Umbilical cord (tissue), 2 donors: Measurements from ENCODE around the gene ELFN2. TPM values are rescaled to one million over a fixed set of nuclear protein-coding genes. Genes with fewer than 3 reads are reported as not detected.

Experiments
- DNase-seq: peaks from one replicate; pipeline ENCODE4 v3.0.0-alpha.2; 2015; ENCODE audit warnings: low spot score
- total RNA-seq: library from RNA; depleted of rRNA; stranded (reverse); fragments of >200 nt; gene quantifications from one replicate; pipeline ENCODE4 v1.2.3, GENCODE V29; 2014; ENCODE audit warnings: low replicate concordance; ENCODE audit not compliant: insufficient read depth

Gene ELFN2
- total RNA-seq, 1 donor from 2014 or later: 0.24 TPM

DNA sequence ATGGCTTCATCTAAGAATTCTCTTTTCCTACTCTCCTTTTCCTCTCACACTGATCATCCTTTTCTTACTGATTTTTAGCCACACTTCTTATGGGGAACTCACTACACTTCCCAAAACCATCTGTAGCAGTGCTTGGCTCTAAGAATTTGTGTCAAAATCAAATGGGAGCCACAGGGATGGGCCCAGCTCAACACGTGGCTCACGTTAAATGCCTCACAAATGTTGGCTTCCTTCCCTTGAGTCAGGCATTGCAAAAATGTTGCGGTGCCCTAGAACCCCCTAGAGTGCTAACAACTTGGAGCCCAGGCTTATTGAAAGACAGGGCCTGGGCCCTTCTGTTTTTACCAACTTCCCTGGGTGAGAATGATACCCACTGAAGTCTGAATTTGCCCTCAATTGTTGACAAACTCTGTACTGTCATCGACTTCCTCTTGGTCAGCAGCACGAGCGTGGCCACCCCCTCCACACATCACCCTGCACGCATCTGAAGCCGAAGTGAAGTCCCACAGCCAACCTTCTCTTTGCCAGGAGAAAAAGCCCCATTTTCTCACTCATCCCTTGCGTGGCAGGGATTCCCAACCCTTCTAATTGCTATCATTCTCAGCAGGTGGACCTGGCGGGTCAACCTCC lies 69.7 kb downstream of the ELFN2 start:
- no peak for DNase-seq

DNA sequence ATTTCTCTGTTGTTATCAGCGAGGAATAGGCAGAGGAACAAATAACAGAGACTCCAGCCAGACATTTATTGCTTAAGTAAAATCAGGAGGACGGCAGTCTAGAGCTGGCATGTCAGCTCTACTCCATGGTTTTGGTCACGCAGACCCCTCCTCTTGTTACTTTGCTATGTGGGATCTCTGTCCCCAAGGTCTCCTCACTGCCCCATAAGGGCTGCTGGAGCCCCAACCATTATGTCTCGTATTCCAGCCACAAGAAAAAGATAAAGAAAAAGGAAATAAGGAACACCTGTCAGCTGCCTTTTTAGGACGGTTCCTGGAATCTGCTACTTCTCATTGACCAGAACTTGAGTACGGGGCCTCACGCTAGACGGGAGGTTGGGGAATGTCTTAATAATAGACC lies 70.4 kb downstream of the ELFN2 start:
- no peak for DNase-seq

DNA sequence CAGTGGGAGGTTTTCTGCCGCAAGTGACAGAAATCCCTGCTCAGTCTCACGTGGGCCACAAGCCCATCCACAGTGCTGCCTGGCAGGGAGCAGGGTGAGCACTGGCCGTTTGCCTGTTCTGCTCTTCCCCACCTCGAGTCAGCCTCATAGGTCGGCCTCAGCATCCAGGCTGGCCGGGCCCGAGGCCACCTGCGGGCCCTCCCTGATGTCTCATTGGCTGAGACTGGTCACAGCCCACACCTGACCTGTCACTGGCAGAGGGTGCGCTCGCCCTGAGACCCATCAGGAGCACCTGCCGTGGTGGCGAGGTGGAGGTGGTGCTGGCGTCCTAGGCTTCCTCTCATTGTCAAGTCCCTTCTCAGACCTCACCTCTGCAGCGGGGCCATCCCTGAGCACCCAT lies 72.1 kb downstream of the ELFN2 start:
- no peak for DNase-seq

DNA sequence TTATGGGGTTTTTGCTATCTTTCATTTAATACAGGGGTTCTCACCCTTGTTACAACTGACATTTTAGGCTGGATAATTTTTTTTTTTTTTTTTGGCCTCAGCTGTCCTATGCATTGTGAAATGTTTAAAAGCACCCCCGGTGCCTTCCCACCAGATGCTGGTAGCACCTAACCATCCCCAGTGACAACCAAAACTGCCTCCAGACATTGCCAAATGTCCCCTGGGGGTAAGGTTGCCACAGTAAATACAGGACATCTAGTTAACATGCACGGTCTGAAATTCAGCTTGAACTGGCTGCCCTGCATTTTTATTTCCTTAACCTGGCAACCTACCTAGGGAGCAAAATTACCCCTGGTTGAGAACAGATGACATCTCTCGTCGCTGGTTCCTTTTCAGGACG lies 72.6 kb downstream of the ELFN2 start:
- no peak for DNase-seq

DNA sequence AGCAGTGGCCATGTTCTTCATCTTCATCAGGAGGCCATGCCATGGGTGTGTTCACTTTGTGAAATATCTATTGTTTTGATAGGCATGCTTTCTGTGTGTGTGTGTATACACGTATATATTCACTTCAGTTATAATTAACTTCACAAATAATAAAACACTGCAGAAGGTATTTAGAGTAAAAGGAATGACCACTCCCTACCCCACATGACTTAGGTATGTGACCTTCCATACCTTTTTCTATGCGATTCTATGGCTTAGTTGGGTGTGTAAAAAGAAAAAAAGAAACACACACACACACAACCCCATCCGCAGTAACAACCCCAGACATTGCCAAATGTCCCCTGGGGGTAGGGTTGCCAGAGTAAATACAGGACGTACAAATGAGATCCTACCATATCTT lies 73.0 kb downstream of the ELFN2 start:
- DNase-seq: no peak

DNA sequence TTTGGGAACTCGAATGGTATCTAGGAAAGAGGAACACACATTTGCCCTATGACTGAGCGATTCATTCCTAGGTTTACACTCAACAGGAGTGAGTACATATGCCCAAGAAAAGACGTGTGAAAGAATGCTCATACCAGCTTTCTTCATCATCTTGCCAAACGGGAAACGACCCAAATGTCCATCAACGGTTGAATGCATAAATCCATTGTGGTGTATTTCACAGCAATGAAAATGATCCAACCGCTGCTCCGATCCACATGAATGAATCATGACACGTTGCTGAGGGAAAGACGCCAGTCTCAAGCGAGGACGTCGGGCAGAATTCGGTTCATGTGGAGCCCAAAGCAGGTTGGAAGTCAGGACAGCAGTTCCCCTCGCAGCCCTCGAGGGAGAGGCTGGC lies 73.4 kb downstream of the ELFN2 start:
- DNase-seq: no peak

GRCh38 chr22:37352481-37352880 lies 74.8 kb downstream of the ELFN2 start:
- no peak for DNase-seq

DNA sequence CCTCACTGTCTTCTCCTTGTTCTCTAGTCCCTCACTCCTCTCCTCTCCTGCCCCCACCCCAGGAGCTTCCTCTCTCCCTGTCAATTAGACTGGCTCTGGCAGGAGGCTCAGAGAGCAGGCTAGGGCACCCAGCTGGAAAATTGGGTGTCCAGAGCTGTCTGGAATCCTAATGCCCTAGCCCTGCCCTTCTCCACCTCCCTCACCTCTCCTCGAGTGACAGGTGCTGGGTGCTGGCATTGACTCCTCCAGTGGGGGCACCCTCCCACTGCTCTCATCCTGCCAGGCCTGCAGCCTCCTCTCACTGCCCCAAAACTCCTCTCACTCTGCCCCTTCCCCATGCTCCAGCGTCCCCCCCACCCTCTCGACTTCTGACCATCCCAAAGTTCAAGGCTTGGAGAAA lies 76.0 kb downstream of the ELFN2 start:
- DNase-seq: no peak

DNA sequence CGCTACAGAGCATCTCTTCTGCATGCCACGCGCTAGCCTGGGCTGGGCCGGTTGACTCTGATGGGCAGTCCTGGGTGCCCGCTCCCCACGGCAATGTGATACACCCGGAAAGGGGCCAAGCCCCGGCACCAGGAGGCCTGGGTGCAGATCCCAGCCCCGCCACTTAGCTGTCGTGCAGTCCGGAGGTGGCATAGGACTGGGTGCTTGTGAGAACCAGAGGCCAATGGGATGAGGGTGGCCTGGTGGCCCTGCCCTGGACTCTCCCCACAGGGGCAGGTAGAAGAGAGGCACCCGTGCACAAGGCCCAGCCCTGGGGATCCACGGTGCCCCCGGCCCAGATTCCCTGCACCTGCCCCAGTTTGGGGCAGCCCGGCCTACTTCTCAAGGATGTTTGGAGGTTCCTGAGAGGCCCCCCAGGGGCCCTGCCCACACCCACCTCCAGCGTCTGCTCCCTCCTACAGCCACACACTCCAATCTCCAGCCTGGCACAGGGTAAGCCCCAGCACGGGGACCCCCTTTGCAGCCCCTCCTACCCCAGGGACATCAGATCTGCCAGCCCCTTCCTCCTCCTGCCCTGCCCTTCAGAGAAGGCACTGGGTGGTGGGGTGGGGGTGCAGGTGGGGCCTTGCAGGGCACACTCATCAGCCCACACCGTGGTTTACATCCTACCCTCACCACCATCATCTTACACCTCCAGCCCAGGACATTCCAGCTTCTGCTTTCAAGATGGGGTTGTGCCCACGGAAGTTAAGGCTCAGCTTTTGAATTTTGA lies 78.0 kb downstream of the ELFN2 start:
- DNase-seq: no peak

- DNase-seq: no peak
These were observed 80.8 kb downstream of the ELFN2 start for GRCh38 chr22:37346505-37346895.

GRCh38 chr22:37345863-37346504 lies 81.3 kb downstream of the ELFN2 start:
- DNase-seq: peak; percentile 88

GRCh38 chr22:37344735-37345449 lies 82.4 kb downstream of the ELFN2 start:
- no peak for DNase-seq

- DNase-seq: no peak
These were observed 83.2 kb downstream of the ELFN2 start for GRCh38 chr22:37343863-37344734.

GRCh38 chr22:37343348-37343747 lies 83.9 kb downstream of the ELFN2 start:
- DNase-seq: no peak

- no peak for DNase-seq
These were observed 85.2 kb downstream of the ELFN2 start for GRCh38 chr22:37342065-37342464.

GRCh38 chr22:37340331-37341262 lies 86.7 kb downstream of the ELFN2 start:
- no peak for DNase-seq

GRCh38 chr22:37338539-37339246 lies 88.6 kb downstream of the ELFN2 start:
- no peak for DNase-seq

- DNase-seq: no peak
These were observed 89.9 kb downstream of the ELFN2 start for GRCh38 chr22:37337204-37337943.

- DNase-seq: no peak
These were observed 90.7 kb downstream of the ELFN2 start for GRCh38 chr22:37336579-37336978.
